Gastrocnemius medialis (tissue), 4 donors: ENCODE measurements around the gene SLC2A4RG.

Experiments
- POLR2A ChIP-seq, 2 donors: fragments of 450-650 bp; IDR thresholded peaks; one replicate each; pipeline ENCODE4 v1.6.1; 2017; ENCODE audit warnings: antibody characterized with exemption in 2 of 2, mild to moderate bottlenecking in 2 of 2, moderate library complexity in 2 of 2
- TF ChIP-seq, protein P1 (sequence below), 5 experiments: fragments of 450-650 bp in 3 of 5; fragments of 200-600 bp in 2 of 5; sonication (generic) in 2 of 5; IDR thresholded peaks in 4 of 5; conservative IDR thresholded peaks in 1 of 5; 1 replicate in 4 of 5; 2 replicates in 1 of 5; pipeline ENCODE4 v1.5.1; 2016 to 2019; ENCODE audit warnings: antibody characterized with exemption in 5 of 5, mild to moderate bottlenecking in 3 of 5, moderate library complexity in 3 of 5

DNA sequence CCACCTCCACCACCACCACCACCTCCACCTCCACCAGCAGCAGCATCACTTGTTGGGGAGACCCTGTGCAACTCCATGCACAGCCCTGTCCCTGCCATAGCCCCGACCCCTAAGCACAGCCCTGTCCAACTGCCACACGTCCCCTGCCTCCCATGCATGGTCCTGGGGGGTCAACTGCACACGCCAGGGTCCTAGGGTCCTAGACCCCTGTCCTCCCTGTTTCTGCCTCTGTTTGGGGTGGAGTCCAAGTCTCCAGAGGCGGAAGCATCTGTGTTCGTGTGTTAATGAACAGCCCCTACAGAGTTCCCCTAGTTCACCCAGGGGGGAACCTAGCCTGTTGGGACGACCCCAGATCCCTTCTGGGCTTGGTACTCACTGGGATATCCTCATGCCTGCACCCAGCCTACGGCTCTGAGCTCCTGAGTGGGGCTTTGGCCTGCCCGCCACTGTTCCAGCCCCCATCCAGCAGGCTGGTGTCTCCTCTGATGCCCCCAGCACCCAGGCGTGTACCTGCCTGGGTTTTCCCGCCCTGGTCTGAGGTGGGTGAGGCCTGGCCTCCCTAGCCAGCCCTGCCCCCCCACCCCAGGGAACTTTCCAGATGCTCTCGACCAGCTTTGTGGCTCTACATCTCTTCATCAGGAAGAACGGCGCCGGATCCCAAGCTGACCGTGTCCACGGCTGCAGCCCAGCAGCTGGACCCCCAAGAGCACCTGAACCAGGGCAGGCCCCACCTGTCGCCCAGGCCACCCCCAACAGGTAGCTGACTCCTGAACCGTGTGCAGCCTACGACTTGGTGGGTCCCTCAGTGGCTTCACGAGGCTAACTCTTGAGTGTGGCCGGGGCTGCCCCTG is 45.6 kb upstream of the SLC2A4RG start:
- TF ChIP-seq, protein P1, sequence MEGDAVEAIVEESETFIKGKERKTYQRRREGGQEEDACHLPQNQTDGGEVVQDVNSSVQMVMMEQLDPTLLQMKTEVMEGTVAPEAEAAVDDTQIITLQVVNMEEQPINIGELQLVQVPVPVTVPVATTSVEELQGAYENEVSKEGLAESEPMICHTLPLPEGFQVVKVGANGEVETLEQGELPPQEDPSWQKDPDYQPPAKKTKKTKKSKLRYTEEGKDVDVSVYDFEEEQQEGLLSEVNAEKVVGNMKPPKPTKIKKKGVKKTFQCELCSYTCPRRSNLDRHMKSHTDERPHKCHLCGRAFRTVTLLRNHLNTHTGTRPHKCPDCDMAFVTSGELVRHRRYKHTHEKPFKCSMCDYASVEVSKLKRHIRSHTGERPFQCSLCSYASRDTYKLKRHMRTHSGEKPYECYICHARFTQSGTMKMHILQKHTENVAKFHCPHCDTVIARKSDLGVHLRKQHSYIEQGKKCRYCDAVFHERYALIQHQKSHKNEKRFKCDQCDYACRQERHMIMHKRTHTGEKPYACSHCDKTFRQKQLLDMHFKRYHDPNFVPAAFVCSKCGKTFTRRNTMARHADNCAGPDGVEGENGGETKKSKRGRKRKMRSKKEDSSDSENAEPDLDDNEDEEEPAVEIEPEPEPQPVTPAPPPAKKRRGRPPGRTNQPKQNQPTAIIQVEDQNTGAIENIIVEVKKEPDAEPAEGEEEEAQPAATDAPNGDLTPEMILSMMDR (IDR thresholded peaks at IDR 0.05 in 4 of 5, conservative IDR thresholded peaks at IDR 0.05 in 1 of 5) = no peak
- TF ChIP-seq POLR2A (IDR thresholded peaks at IDR 0.05) = no peak
